Tibial nerve (tissue), 4 donors: ENCODE measurements around the gene NOS2. TPM values are rescaled to one million over a fixed set of nuclear protein-coding genes. Genes with fewer than 3 reads are reported as not detected.

Source experiments
- DNase-seq, 2 donors: peaks; one replicate each; pipeline ENCODE4 v3.0.0-alpha.2; 2019; ENCODE audit warnings: low spot score in 2 of 2
- H3K27ac ChIP-seq, 4 donors: fragments of 200-600 bp; sonication (generic) in 3 of 4; one replicate each; pipeline ENCODE4 v1.5.1; 2017 to 2019; ENCODE audit warnings: mild to moderate bottlenecking in 1 of 4
- H3K27me3 ChIP-seq, 2 donors: fragments of 200-600 bp; sonication (generic) in 1 of 2; one replicate each; pipeline versions ENCODE4 v1.5.1 to v1.6.0; 2017 to 2019
- H3K36me3 ChIP-seq, 3 donors: fragments of 200-600 bp; sonication (generic); one replicate each; pipeline ENCODE4 v1.5.1; 2018 to 2019
- H3K4me1 ChIP-seq, 4 donors: fragments of 200-600 bp; sonication (generic) in 3 of 4; one replicate each; pipeline ENCODE4 v1.5.1; 2017 to 2019
- H3K4me3 ChIP-seq, 4 donors: fragments of 200-600 bp; sonication (generic) in 3 of 4; one replicate each; pipeline ENCODE4 v1.5.1; 2017 to 2019; ENCODE audit warnings: mild to moderate bottlenecking in 1 of 4, moderate library complexity in 1 of 4
- H3K9me3 ChIP-seq, 4 donors: fragments of 200-600 bp; sonication (generic) in 3 of 4; one replicate each; pipeline ENCODE4 v1.5.1; 2017 to 2019
- CTCF ChIP-seq, 5 experiments: fragments of 200-600 bp in 3 of 5; fragments of 450-650 bp in 2 of 5; sonication (generic) in 3 of 5; IDR thresholded peaks; one replicate each; pipeline ENCODE4 v1.5.1; 2016 to 2019; ENCODE audit warnings: antibody characterized with exemption in 5 of 5, mild to moderate bottlenecking in 3 of 5, moderate library complexity in 2 of 5
- EP300 ChIP-seq, 2 donors: sonication (generic); formaldehyde crosslinking; IDR thresholded peaks; one replicate each; pipeline ENCODE4 v1.6.1; 2017; ENCODE audit warnings: antibody characterized with exemption in 2 of 2, mild to moderate bottlenecking in 1 of 2
- POLR2A ChIP-seq, 2 donors: fragments of 450-650 bp; IDR thresholded peaks; one replicate each; pipeline ENCODE4 v1.6.1; 2017; ENCODE audit warnings: antibody characterized with exemption in 2 of 2, mild to moderate bottlenecking in 2 of 2, moderate library complexity in 2 of 2
- WGBS, 2 donors: methylation state at CpG; one replicate each; pipeline ENCODE4 v1.1.5; 2018; 5-methylcytosine and 5-hydroxymethylcytosine counted together
- total RNA-seq, 4 donors: library from RNA; depleted of rRNA; stranded (reverse); fragments of >200 nt; gene quantifications; one replicate each; pipeline ENCODE4 v1.1.0, GENCODE V29; 2016

NOS2 gene
- total RNA-seq, 4 donors from 2014 or later: 0.22 to 2.9 (median 0.72) TPM

DNA sequence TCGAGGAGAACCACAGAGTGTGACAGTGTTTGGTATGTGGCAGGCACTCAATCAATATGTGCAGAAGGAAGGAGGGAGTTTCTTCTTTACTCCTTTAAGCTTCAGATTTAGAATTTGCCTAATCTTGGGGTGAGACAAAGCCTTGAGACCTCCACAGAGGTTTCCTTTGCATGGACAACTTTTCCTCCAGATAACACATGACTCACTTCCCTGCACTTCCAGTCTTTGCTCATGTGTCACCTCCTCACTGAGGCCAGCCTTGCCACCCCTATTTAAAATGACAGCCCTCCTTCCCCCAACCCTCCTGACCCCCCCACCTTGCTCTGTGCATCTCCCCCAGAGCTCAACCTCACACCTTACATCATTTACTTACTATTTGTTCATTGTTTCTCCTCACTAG is 17.4 kb upstream of the NOS2 start:
- Histone ChIP-seq H3K9me3 (peaks cover 0 to 8% (median 0%) of the 10 kb centered on the region in 4 donors), H3K36me3 (no peaks in the 10 kb centered on the region), H3K27me3 (no peaks in the 10 kb centered on the region), H3K4me1 (peaks cover 0 to 19% (median 0%) of the 10 kb centered on the region in 4 donors), H3K27ac (no peak overlapping the region), H3K4me3 (no peak overlapping the region)
- TF ChIP-seq POLR2A (IDR thresholded peaks at IDR 0.05): no peak
- no peak for TF ChIP-seq EP300 (IDR thresholded peaks at IDR 0.05)
- no peak for TF ChIP-seq CTCF (IDR thresholded peaks at IDR 0.05)
- WGBS, 2 donors: 10 to 45% methylated on average over 1 of the region's 1 CpG
- DNase-seq: no peak

DNA sequence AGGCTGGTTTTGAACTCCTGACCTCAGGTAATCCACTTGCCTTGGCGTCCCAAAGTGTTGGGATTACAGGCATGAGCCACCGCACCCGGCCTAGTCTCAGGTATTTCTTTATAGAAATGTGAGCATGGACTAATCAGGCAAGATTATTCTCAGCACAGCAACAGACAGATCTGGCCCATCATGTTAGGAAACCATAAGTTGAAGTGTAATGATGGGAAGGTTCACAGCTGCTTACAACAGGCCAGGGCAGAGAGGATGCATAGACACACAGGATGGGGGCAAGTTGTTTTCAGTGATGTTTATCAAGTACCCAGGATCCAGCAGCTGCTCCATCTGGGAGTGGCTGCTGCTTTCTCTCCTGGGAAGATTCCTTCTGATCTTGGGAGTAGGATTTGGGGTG is 16.6 kb upstream of the NOS2 start:
- no peaks in the 10 kb centered on the region for H3K27me3 ChIP-seq
- no peak for DNase-seq
- peaks cover 0 to 6% (median 0%) of the 10 kb centered on the region in 4 donors for H3K9me3 ChIP-seq
- peaks cover 0 to 19% (median 0%) of the 10 kb centered on the region in 4 donors for H3K4me1 ChIP-seq
- 93% methylated on average over 3 of the region's 3 CpGs for WGBS, 2 donors
- no peaks in the 10 kb centered on the region for H3K36me3 ChIP-seq
- TF ChIP-seq EP300 (IDR thresholded peaks at IDR 0.05): no peak
- TF ChIP-seq POLR2A (IDR thresholded peaks at IDR 0.05): no peak
- TF ChIP-seq CTCF (IDR thresholded peaks at IDR 0.05): no peak
- H3K4me3 ChIP-seq: no peak overlapping the region
- H3K27ac ChIP-seq: no peak overlapping the region

- no peaks in the 10 kb centered on the region for H3K27me3 ChIP-seq
- TF ChIP-seq CTCF (IDR thresholded peaks at IDR 0.05) (no peak), POLR2A (IDR thresholded peaks at IDR 0.05) (no peak), EP300 (IDR thresholded peaks at IDR 0.05) (no peak)
- H3K4me1 ChIP-seq: peaks cover 0 to 6% (median 0%) of the 10 kb centered on the region in 4 donors
- DNase-seq: no peak
- H3K27ac ChIP-seq: peak overlapping the region in 1 of 4 donors; percentile 14
- WGBS, 2 donors: 81 to 90% methylated on average over 6 of the region's 6 CpGs
- H3K9me3 ChIP-seq: no peaks in the 10 kb centered on the region
- no peak overlapping the region for H3K4me3 ChIP-seq
- no peaks in the 10 kb centered on the region for H3K36me3 ChIP-seq
These were observed 11.6 kb upstream of the NOS2 start for GRCh38 chr17:27811961-27812360.

DNA sequence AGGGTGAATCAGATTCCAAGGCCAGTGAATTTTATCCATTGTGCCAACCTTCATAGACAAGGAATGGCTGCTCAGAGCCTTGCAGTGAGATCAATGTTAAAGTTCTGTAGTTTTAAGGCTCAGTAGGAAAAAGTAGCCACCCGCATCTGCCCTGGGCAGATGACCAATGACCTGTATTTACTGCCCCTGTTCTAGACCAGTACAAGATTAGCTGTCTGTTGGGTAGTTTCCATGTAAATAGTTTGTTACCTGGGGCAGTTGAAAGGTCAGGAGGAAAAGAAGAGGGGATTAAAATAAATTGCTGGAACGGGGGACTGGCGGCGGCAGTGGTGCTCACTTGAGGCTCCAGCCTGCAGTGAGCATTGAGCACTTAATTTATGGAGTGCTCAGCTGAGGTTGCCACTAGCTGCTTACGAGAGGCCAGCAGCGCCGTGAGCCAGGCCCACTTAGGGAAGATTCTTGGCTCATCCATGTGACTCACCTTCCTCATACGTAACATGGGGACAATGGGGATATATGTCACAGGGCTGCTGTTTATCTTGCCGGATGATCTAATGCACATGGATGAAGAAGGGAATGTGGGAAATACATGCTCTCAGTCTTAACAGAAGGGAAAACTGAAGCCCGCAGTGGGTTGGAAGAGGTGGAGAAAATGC is 10.7 kb upstream of the NOS2 start:
- Histone ChIP-seq H3K4me1 (peaks cover 0 to 9% (median under 1%) of the 10 kb centered on the region in 4 donors), H3K4me3 (no peak overlapping the region), H3K36me3 (no peaks in the 10 kb centered on the region), H3K27ac (peak overlapping the region in 1 of 4 donors; percentile 14), H3K9me3 (no peaks in the 10 kb centered on the region), H3K27me3 (no peaks in the 10 kb centered on the region)
- 75 to 77% methylated on average over 10 of the region's 10 CpGs for WGBS, 2 donors
- DNase-seq: no peak
- no peak for TF ChIP-seq EP300 (IDR thresholded peaks at IDR 0.05)
- no peak for TF ChIP-seq CTCF (IDR thresholded peaks at IDR 0.05)
- TF ChIP-seq POLR2A (IDR thresholded peaks at IDR 0.05): no peak

- Histone ChIP-seq H3K4me1 (peaks cover 0 to 13% (median 2%) of the 10 kb centered on the region in 4 donors), H3K9me3 (no peaks in the 10 kb centered on the region), H3K36me3 (no peaks in the 10 kb centered on the region), H3K27ac (no peak overlapping the region), H3K27me3 (no peaks in the 10 kb centered on the region), H3K4me3 (no peak overlapping the region)
- WGBS, 2 donors: 61 to 75% methylated on average over 7 of the region's 7 CpGs
- DNase-seq: no peak
- no peak for TF ChIP-seq CTCF (IDR thresholded peaks at IDR 0.05)
- no peak for TF ChIP-seq EP300 (IDR thresholded peaks at IDR 0.05)
- TF ChIP-seq POLR2A (IDR thresholded peaks at IDR 0.05): no peak
These were observed 10.0 kb upstream of the NOS2 start for GRCh38 chr17:27810211-27810901.
